K562 (cell line): ENCODE results near the gene GORASP1. TPM values are rescaled to one million over a fixed set of nuclear protein-coding genes. Genes with fewer than 3 reads are reported as not detected.

Experiments
- DACH1 ChIP-seq: fragments of 450-650 bp; IDR thresholded peaks from 2 replicates; pipeline ENCODE4 v1.6.1; 2018; ENCODE audit not compliant: partially characterized antibody
- DMBX1 ChIP-seq: fragments of 250-450 bp; sonication (Bioruptor Pico); IDR thresholded peaks from 2 replicates; pipeline ENCODE4 v1.8.0; 2022; ENCODE audit warnings: inconsistent platforms, mild to moderate bottlenecking, moderate library complexity, borderline replicate concordance
- E2F5 ChIP-seq: sonication (generic); formaldehyde crosslinking; IDR thresholded peaks from 2 replicates; pipeline ENCODE4 v1.8.0; 2022; ENCODE audit warnings: mild to moderate bottlenecking, missing genetic modification reagents
- ESRRB ChIP-seq: fragments of 250-450 bp; sonication (Bioruptor Pico); IDR thresholded peaks from 2 replicates; pipeline ENCODE4 v1.5.0; 2020; ENCODE audit warnings: mild to moderate bottlenecking, moderate library complexity, borderline replicate concordance
- MAFF ChIP-seq: IDR thresholded peaks from 2 replicates; pipeline ENCODE4 v1.6.1; 2012; ENCODE audit warnings: low read length, improper control_type of control experiment
- MCM7 ChIP-seq, 2 experiments: fragments of 450-650 bp; IDR thresholded peaks; 2 replicates each; pipeline ENCODE4 v1.6.1; 2016 to 2018
- MEF2D ChIP-seq: conservative IDR thresholded peaks from 2 replicates; pipeline ENCODE4 v1.6.1; 2016; ENCODE audit warnings: low read depth, missing genetic modification characterization, missing compliant biosample characterization
- NEUROD1 ChIP-seq: fragments of 150-350 bp; IDR thresholded peaks from 2 replicates; pipeline ENCODE4 v1.6.1; 2014; ENCODE audit warnings: borderline replicate concordance, low read length, low read depth; ENCODE audit not compliant: partially characterized antibody
- RBM15 ChIP-seq: fragments of 200-400 bp; formaldehyde crosslinking; IDR thresholded peaks from 2 replicates; pipeline ENCODE4 v1.6.1; 2018; ENCODE audit warnings: mild to moderate bottlenecking, low read length, moderate library complexity; ENCODE audit not compliant: insufficient read depth
- SIN3A ChIP-seq, 2 experiments: fragments of 150-350 bp in 1 of 2; IDR thresholded peaks; 2 replicates each; pipeline ENCODE4 v1.6.1; 2011 to 2016; ENCODE audit warnings: borderline replicate concordance in 2 of 2, low read depth in 2 of 2, low read length in 2 of 2, mild to moderate bottlenecking in 2 of 2, moderate library complexity in 2 of 2; ENCODE audit not compliant: control insufficient read depth in 1 of 2
- TCF7L2 ChIP-seq: fragments of 150-350 bp; IDR thresholded peaks from 2 replicates; pipeline ENCODE4 v1.6.1; 2016; ENCODE audit warnings: low read depth, mild to moderate bottlenecking, low read length, moderate library complexity
- TRIM24 ChIP-seq, 2 experiments: fragments of 450-650 bp; IDR thresholded peaks; 2 replicates each; pipeline ENCODE4 v1.6.1; 2016
- ZNF407 ChIP-seq: fragments of 450-650 bp; IDR thresholded peaks from 2 replicates; pipeline ENCODE4 v1.6.1; 2016; ENCODE audit warnings: low read depth
- ZNF592 ChIP-seq: fragments of 450-650 bp; IDR thresholded peaks from 2 replicates; pipeline ENCODE4 v1.6.1; 2017; ENCODE audit warnings: antibody characterized with exemption, mild to moderate bottlenecking
- polyA plus RNA-seq, 8 experiments: library from polyadenylated mRNA; depleted of rRNA in 4 of 8; stranded (reverse) in 5 of 8; unstranded in 3 of 8; fragments of >200 nt; fragmentation: Nextera tagmentation in 2 of 8; fragmentation: Illumina TruSeq in 1 of 8; extraction: Ambion mirVana in 2 of 8; extraction: Trizol in 1 of 8; gene quantifications; 2 replicates each; pipeline versions ENCODE4 v1.2.1 to v1.2.3, GENCODE V29; 2011 to 2014; ENCODE audit warnings: inconsistent platforms in 1 of 8, missing spikeins in 1 of 8
- total RNA-seq, 7 experiments: library from RNA; depleted of rRNA in 6 of 7; stranded (reverse); fragments of >200 nt in 6 of 7; fragmentation: Illumina TruSeq in 2 of 7; extraction: Trizol in 2 of 7; gene quantifications; 2 replicates each; pipeline versions ENCODE4 v1.2.1 to v1.2.3, GENCODE V29; 2011 to 2021; ENCODE audit warnings: low replicate concordance in 1 of 7

GORASP1 gene
- total and polyA plus RNA-seq, 9 of the 15 experiments (the other 6 are each of a cell fraction or from before 2014, with no cell fraction given) = 8.4 to 87.9 (median 67.6) TPM

- TF ChIP-seq ZNF592 (no peak), DMBX1 (CRISPR knock-in tag) (0 out of 2 replicates have a peak, but pooled peaks have one; percentile 29), MEF2D (tag) (no peak), MAFF (no peak), SIN3A (IDR thresholded peaks at IDR 0.05; ENCODE audit: borderline replicate concordance in 2 of 2, control insufficient read depth in 1 of 2, low read depth in 2 of 2, low read length in 2 of 2) (peak; percentile 65 to 86; a peak in 3 of 4 replicates), MCM7 (IDR thresholded peaks at IDR 0.05) (no peak), RBM15 (no peak), TCF7L2 (no peak), TRIM24 (IDR thresholded peaks at IDR 0.05) (no peak), DACH1 (no peak), E2F5 (no peak), ESRRB (CRISPR knock-in tag) (no peak), ZNF407 (no peak), NEUROD1 (no peak)
Measured at GRCh38 chr3:39107388-39108199, at the start of gene GORASP1, which contains the start of gene TTC21A (continued).
